Measurements from ENCODE around the gene PLEKHA1. TPM values are rescaled to one million over a fixed set of nuclear protein-coding genes. Genes with fewer than 3 reads are reported as not detected.

PLEKHA1 gene
- total RNA-seq, 3 donors from 2014 or later = 39.1 to 55.0 (median 41.2) TPM

- Histone ChIP-seq H3K4me3 (no peak overlapping the region), H3K36me3 (ENCODE audit: low read depth) (no peaks in the 10 kb centered on the region), H3K9me3 (no peaks in the 10 kb centered on the region), H3K4me1 (ENCODE audit: low read depth) (no peaks in the 10 kb centered on the region)
- TF ChIP-seq CTCF (IDR thresholded peaks at IDR 0.05) = no peak
- no peak for DNase-seq
- ATAC-seq = no peak
- intact Hi-C loops (cut with DNase I, micrococcal nuclease) = no loop called here
These were observed 71.4 kb downstream of the PLEKHA1 start for GRCh38 chr10:122445904-122446303.

GRCh38 chr10:122446668-122447423, 72.3 kb downstream of the PLEKHA1 start:
- intact Hi-C loops (cut with DNase I, micrococcal nuclease) = no loop called here
- H3K4me1 ChIP-seq (ENCODE audit: low read depth) = no peaks in the 10 kb centered on the region
- no peak for DNase-seq
- no peak for TF ChIP-seq CTCF (IDR thresholded peaks at IDR 0.05)
- H3K36me3 ChIP-seq (ENCODE audit: low read depth) = no peaks in the 10 kb centered on the region
- H3K9me3 ChIP-seq = no peaks in the 10 kb centered on the region
- no peak overlapping the region for H3K4me3 ChIP-seq
- ATAC-seq = no peak

- intact Hi-C loops (cut with DNase I, micrococcal nuclease) = no loop called here
- H3K36me3 ChIP-seq (ENCODE audit: low read depth) = no peaks in the 10 kb centered on the region
- no peak overlapping the region for H3K4me3 ChIP-seq
- no peak for TF ChIP-seq CTCF (IDR thresholded peaks at IDR 0.05)
- no peak for ATAC-seq
- no peaks in the 10 kb centered on the region for H3K4me1 ChIP-seq (ENCODE audit: low read depth)
- DNase-seq = no peak
- H3K9me3 ChIP-seq = no peaks in the 10 kb centered on the region
These were observed 74.1 kb downstream of the PLEKHA1 start for GRCh38 chr10:122448600-122448999.

GRCh38 chr10:122449153-122449552, 74.6 kb downstream of the PLEKHA1 start:
- ATAC-seq (peak; percentile 38), DNase-seq (no peak)
- no peak for TF ChIP-seq CTCF (IDR thresholded peaks at IDR 0.05)
- no peaks in the 10 kb centered on the region for H3K4me1 ChIP-seq (ENCODE audit: low read depth)
- no peaks in the 10 kb centered on the region for H3K9me3 ChIP-seq
- H3K4me3 ChIP-seq = no peak overlapping the region
- intact Hi-C loops (cut with DNase I, micrococcal nuclease) = no loop called here
- no peaks in the 10 kb centered on the region for H3K36me3 ChIP-seq (ENCODE audit: low read depth)

DNA sequence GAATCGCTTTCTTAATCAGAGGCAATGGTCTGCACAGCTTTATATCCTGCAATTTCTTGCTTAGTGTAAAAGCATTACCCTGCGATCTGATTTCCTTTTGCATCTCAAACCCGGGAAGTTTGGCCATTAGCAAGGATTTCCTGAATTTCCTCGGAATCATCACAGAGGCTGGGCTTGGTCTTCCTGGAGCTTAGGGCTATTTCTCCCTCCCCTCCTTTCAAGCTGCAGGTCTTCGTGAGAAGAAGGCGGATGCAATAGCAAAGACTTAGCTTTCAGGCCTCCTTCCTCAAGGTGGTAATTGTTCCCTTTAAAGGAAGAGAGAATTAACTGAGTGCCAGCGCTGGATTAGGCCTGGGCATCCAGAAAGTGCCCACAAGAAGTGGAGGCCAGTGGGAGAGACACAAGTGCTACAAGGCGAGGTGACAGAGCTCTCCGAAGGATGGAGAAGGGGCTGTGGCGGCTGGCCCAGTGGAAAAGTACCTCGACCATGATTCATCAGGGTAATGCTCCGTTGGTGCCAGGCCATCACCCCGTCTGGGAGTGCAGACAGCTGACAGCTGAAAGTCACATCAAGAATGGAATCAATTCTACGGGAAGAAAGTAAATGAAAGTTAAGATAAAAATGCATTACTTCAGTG, 76.0 kb downstream of the PLEKHA1 start:
- Histone ChIP-seq H3K9me3 (no peaks in the 10 kb centered on the region), H3K4me3 (no peak overlapping the region), H3K4me1 (ENCODE audit: low read depth) (no peaks in the 10 kb centered on the region), H3K36me3 (ENCODE audit: low read depth) (no peaks in the 10 kb centered on the region)
- no peak for TF ChIP-seq CTCF (IDR thresholded peaks at IDR 0.05)
- intact Hi-C loops (cut with DNase I, micrococcal nuclease) = loop anchor here in 1 of 2 donors (10.0 kb wide), 1 partner anchor 114 kb away; the partner anchor contains the start of gene DMBT1
- ATAC-seq (no peak), DNase-seq (no peak)

Measured in mucosa of descending colon (tissue), 3 donors.